ENCODE results near the gene HSD17B2.

Gene HSD17B2

GRCh38 chr16:82046541-82046940, 11.5 kb downstream of the HSD17B2 start:
- no peak for TF ChIP-seq POLR2AphosphoS5 (IDR thresholded peaks at IDR 0.05; ENCODE audit: low read depth, low read length)
- TF ChIP-seq FOXP2 (optimal IDR thresholded peaks at IDR 0.05; ENCODE audit: borderline replicate concordance, extremely low read depth, extremely low read length, insufficient read depth), result no peak
- no peak for TF ChIP-seq TAF1 (IDR thresholded peaks at IDR 0.05; ENCODE audit: borderline replicate concordance, insufficient read depth, low read length)
- no peak for TF ChIP-seq SIN3A (IDR thresholded peaks at IDR 0.05; ENCODE audit: borderline replicate concordance, insufficient read depth, low read length)
- no peak for TF ChIP-seq REST (IDR thresholded peaks at IDR 0.05; ENCODE audit: insufficient read depth in 1 of 2, low read depth in 2 of 2, low read length in 2 of 2)

GRCh38 chr16:82046941-82047340, 11.9 kb downstream of the HSD17B2 start:
- no peak for TF ChIP-seq REST (IDR thresholded peaks at IDR 0.05; ENCODE audit: insufficient read depth in 1 of 2, low read depth in 2 of 2, low read length in 2 of 2)
- no peak for TF ChIP-seq POLR2AphosphoS5 (IDR thresholded peaks at IDR 0.05; ENCODE audit: low read depth, low read length)

GRCh38 chr16:82047374-82047773, 12.3 kb downstream of the HSD17B2 start:
- TF ChIP-seq FOXP2 (optimal IDR thresholded peaks at IDR 0.05; ENCODE audit: borderline replicate concordance, extremely low read depth, extremely low read length, insufficient read depth), result no peak
- TF ChIP-seq TAF1 (IDR thresholded peaks at IDR 0.05; ENCODE audit: borderline replicate concordance, insufficient read depth, low read length), result no peak
- TF ChIP-seq SIN3A (IDR thresholded peaks at IDR 0.05; ENCODE audit: borderline replicate concordance, insufficient read depth, low read length), result no peak
- TF ChIP-seq POLR2AphosphoS5 (IDR thresholded peaks at IDR 0.05; ENCODE audit: low read depth, low read length), result no peak
- no peak for TF ChIP-seq REST (IDR thresholded peaks at IDR 0.05; ENCODE audit: insufficient read depth in 1 of 2, low read depth in 2 of 2, low read length in 2 of 2)

GRCh38 chr16:82047787-82048186, 12.7 kb downstream of the HSD17B2 start:
- no peak for TF ChIP-seq REST (IDR thresholded peaks at IDR 0.05; ENCODE audit: insufficient read depth in 1 of 2, low read depth in 2 of 2, low read length in 2 of 2)

- TF ChIP-seq SIN3A (IDR thresholded peaks at IDR 0.05; ENCODE audit: borderline replicate concordance, insufficient read depth, low read length) (no peak), REST (IDR thresholded peaks at IDR 0.05; ENCODE audit: insufficient read depth in 1 of 2, low read depth in 2 of 2, low read length in 2 of 2) (no peak), POLR2AphosphoS5 (IDR thresholded peaks at IDR 0.05; ENCODE audit: low read depth, low read length) (no peak), TAF1 (IDR thresholded peaks at IDR 0.05; ENCODE audit: borderline replicate concordance, insufficient read depth, low read length) (no peak), FOXP2 (optimal IDR thresholded peaks at IDR 0.05; ENCODE audit: borderline replicate concordance, extremely low read depth, extremely low read length, insufficient read depth) (no peak)
Measured at GRCh38 chr16:82049484-82049883, 14.4 kb downstream of the HSD17B2 start.
